Chondrocyte (in vitro differentiated cells): ENCODE results near the gene KRT78. TPM values are rescaled to one million over a fixed set of nuclear protein-coding genes. Genes with fewer than 3 reads are reported as not detected.

Experiments
- DNase-seq: peaks from one replicate; pipeline ENCODE4 v3.0.0; 2021; ENCODE audit warnings: mixed read lengths, low spot score
- H3K27ac Mint-ChIP-seq: one replicate; pipeline ENCODE4 v1.8.0; 2021; ENCODE audit warnings: mild to moderate bottlenecking, moderate library complexity, mixed read lengths; ENCODE audit not compliant: unreplicated experiment
- H3K27me3 Mint-ChIP-seq: 2 replicates; pipeline ENCODE4 v1.8.0; 2021; ENCODE audit warnings: low read depth, mixed read lengths
- H3K36me3 Mint-ChIP-seq: 2 replicates; pipeline ENCODE4 v1.8.0; 2021; ENCODE audit warnings: low read depth, mixed read lengths
- H3K4me1 Mint-ChIP-seq: 2 replicates; pipeline ENCODE4 v1.8.0; 2021; ENCODE audit warnings: low read depth, mild to moderate bottlenecking, mixed read lengths
- H3K4me3 Mint-ChIP-seq: one replicate; pipeline ENCODE4 v1.8.0; 2021; ENCODE audit warnings: mild to moderate bottlenecking, moderate library complexity, mixed read lengths; ENCODE audit not compliant: unreplicated experiment
- H3K9me3 Mint-ChIP-seq: 2 replicates; pipeline ENCODE4 v1.8.0; 2021; ENCODE audit warnings: low read depth, mixed read lengths
- CTCF ChIP-seq: fragments of 200-600 bp; sonication (generic); IDR thresholded peaks from 2 replicates; pipeline ENCODE4 v1.5.0; 2021; ENCODE audit warnings: antibody characterized with exemption, mild to moderate bottlenecking, moderate library complexity
- total RNA-seq: library from RNA; stranded (reverse); gene quantifications from 3 replicates; pipeline ENCODE4 v1.2.1, GENCODE V29; 2021

Gene KRT78
- total RNA-seq, 1 donor from 2014 or later, result not detected

DNA sequence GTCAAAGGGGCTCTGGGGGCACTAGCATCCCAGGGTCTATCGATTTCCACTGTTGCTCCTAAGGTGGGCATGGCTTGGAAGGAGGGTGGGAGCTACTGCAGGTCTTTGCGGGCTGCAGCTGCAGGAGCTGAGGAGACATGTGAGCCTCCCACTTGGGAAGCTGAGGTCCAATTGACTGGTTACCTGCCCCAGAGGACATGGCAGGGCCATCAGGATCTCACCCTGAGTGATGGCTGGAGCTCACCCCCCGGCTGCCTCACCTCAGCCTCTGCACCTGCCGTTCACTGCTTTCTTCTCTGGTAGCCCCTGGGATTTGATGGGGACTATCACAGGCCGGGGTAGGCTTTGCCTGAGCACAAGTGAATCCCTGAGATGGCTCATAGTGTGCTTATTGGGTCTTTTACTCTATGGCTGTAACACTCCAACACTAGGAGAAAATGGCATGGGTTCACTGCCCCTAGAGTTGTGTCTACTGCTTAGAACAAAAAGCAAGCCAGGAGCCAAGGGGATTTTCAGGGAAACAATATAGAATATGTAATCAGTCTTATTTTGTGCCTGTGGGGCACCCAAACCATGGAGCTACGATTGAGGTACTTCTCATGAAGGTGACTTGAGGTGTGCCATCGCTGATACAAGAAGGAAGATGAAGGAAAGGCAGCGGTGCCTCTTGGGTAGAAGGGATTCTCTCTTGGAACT lies 31.6 kb downstream of the KRT78 start:
- no peaks in the 10 kb centered on the region for H3K9me3 Mint-ChIP-seq
- H3K27me3 Mint-ChIP-seq, result peaks cover 18% of the 10 kb centered on the region
- no peak for TF ChIP-seq CTCF
- no peaks in the 10 kb centered on the region for H3K36me3 Mint-ChIP-seq
- DNase-seq, result no peak
- H3K4me3 Mint-ChIP-seq, result no peak overlapping the region
- H3K27ac Mint-ChIP-seq, result no peak overlapping the region
- H3K4me1 Mint-ChIP-seq, result peaks cover 17% of the 10 kb centered on the region

- peaks cover 12% of the 10 kb centered on the region for H3K4me1 Mint-ChIP-seq
- no peak overlapping the region for H3K4me3 Mint-ChIP-seq
- peaks cover 18% of the 10 kb centered on the region for H3K27me3 Mint-ChIP-seq
Observed at GRCh38 chr12:52815676-52816588, 32.9 kb downstream of the KRT78 start.

DNA sequence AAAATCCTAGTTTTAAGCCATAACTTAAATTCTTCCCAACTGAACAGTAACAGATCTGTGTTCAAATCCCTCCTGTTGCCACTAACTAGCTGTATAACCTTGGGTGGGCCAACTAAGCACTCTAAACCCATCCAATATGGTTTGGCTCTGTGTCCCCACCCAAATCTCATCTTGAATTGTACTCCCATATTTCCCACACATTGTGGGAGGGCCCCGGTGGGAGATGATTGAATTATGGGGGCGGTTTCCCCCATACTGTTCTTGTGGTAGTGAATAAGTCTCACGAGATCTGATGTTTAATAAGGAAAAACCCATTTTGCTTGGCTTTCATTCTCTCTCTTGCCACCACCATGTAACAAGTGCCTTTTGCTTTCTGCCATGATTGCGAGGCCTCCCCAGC lies 33.6 kb downstream of the KRT78 start:
- H3K27ac Mint-ChIP-seq, result no peak overlapping the region
- no peaks in the 10 kb centered on the region for H3K36me3 Mint-ChIP-seq
- no peaks in the 10 kb centered on the region for H3K9me3 Mint-ChIP-seq
- peaks cover 12% of the 10 kb centered on the region for H3K4me1 Mint-ChIP-seq
- peaks cover 22% of the 10 kb centered on the region for H3K27me3 Mint-ChIP-seq
- no peak for DNase-seq
- no peak for TF ChIP-seq CTCF
- H3K4me3 Mint-ChIP-seq, result no peak overlapping the region

More at GRCh38 chr12:52815676-52816588, 32.9 kb downstream of the KRT78 start:
- TF ChIP-seq CTCF, result no peak
- no peaks in the 10 kb centered on the region for H3K9me3 Mint-ChIP-seq
- no peaks in the 10 kb centered on the region for H3K36me3 Mint-ChIP-seq
- DNase-seq, result no peak
- H3K27ac Mint-ChIP-seq, result no peak overlapping the region

DNA sequence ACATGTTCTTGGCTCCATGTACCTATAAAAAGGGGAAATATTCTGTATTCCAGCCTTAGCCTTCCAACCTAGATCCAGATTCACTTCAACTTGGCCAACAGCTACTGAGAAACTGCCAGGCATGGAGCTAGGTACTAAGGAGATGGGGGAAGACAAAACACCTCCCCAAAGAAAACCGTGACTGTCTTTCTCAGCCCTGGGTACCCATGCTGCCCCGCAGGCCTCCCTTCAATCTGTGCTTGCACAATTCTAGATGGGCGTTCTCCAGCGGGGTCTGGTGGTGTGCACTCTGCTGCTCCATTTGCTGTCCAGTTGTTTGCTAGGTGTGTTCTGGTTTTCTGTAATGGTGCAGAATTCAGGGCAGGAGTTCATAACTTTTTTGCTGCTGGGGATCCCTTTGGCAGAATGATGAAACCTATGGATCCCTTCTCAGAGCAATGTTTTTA lies 34.1 kb downstream of the KRT78 start:
- peaks cover 12% of the 10 kb centered on the region for H3K4me1 Mint-ChIP-seq
- TF ChIP-seq CTCF, result no peak
- DNase-seq, result no peak
- H3K27ac Mint-ChIP-seq, result no peak overlapping the region
- no peaks in the 10 kb centered on the region for H3K9me3 Mint-ChIP-seq
- H3K36me3 Mint-ChIP-seq, result no peaks in the 10 kb centered on the region
- H3K27me3 Mint-ChIP-seq, result peaks cover 24% of the 10 kb centered on the region
- no peak overlapping the region for H3K4me3 Mint-ChIP-seq

DNA sequence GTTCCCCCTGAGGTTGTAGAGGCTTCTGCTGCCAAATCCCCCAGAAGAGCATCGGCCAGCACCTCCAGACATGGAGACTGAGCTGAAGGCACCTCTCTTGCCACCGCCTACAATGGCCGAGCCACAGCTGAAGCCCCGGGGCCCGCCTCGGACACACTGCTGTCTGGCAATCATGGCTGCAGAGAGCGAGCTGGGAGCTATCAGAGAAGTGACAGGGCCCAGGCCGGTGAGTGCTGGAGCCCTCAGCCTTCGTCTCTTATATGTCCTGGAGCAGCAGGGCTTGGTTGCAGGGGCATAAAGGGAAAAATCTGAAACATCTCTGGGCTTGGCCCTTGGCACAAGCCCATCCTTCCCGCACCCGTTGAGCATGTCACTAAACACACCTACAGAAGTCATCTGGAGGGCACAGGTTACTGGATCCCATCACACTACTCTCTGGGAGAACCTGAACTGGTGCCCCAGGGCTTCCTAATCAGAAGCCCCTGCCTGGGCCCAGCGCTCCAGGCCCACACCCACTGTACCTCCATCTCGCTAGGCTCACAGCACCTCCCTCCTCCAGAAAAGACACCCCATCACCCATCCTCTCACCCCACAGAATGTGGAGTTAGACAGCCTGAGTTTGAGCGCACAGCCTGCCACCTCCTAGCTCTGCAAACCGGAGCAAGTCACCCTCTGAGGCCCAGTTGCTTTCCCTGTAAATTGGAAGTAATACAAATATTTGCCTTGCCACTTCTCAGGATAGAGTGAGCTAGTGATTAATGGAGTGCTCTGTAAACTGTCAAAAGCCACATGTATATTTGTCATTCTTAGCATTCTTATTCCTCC lies 34.7 kb downstream of the KRT78 start, which contains the start of gene KRT4:
TSS of gene KRT4 (minus strand) at position 232 of the 825 bp plus-strand sequence. CDS start at position 174, 58 bp downstream.
- no peaks in the 10 kb centered on the region for H3K36me3 Mint-ChIP-seq
- H3K9me3 Mint-ChIP-seq, result no peaks in the 10 kb centered on the region
- TF ChIP-seq CTCF, result no peak
- H3K4me3 Mint-ChIP-seq, result no peak within 1 kb of the TSS
- peaks cover 12% of the 10 kb centered on the region for H3K4me1 Mint-ChIP-seq
- peaks cover 30% of the 10 kb centered on the region for H3K27me3 Mint-ChIP-seq
- H3K27ac Mint-ChIP-seq, result peak within 1 kb of the TSS; percentile 73
- no peak for DNase-seq
